SK-N-SH (cell line): ENCODE results near the gene GOLGA3. TPM values are rescaled to one million over a fixed set of nuclear protein-coding genes. Genes with fewer than 3 reads are reported as not detected.

Experiments used
- CTCF ChIA-PET: fragments of 300-600, 350-600 bp; formaldehyde crosslinking; extraction: SDS; loops from one replicate; lab custom pipeline; 2021; lab: Yijun Ruan, JAX
- POLR2A ChIA-PET: fragments of 350-600 bp; sonication (Branson Sonifier 250); formaldehyde crosslinking; extraction: SDS; loops from one replicate; lab custom pipeline; 2020; ENCODE audit warnings: antibody characterized with exemption, inconsistent platforms; lab: Yijun Ruan, JAX
- DNase-seq: peaks from one replicate; pipeline ENCODE4 v3.0.0; 2012
- H2AFZ ChIP-seq: fragments of 200-600 bp; sonication (generic); 2 replicates; pipeline ENCODE4 v1.8.1; 2016; ENCODE audit warnings: antibody characterized with exemption, mild to moderate bottlenecking, low read depth
- H3F3A ChIP-seq: fragments of 200-600 bp; sonication (generic); replicated peaks from 2 replicates; pipeline ENCODE3; 2016; ENCODE audit warnings: antibody characterized with exemption, mild to moderate bottlenecking; ENCODE audit not compliant: insufficient read depth
- H3K27ac ChIP-seq, 2 experiments: fragments of 200-500 bp in 1 of 2; fragments of 200-600 bp in 1 of 2; sonication (Bioruptor generic) in 1 of 2; sonication (generic), shearing (Covaris generic) in 1 of 2; 2 replicates each; pipeline versions ENCODE4 v1.5.1 to v1.6.1; 2014 to 2016; ENCODE audit warnings: low read depth in 2 of 2, inconsistent platforms in 1 of 2, low read length in 1 of 2, mild to moderate bottlenecking in 1 of 2, mixed read lengths in 1 of 2
- H3K27me3 ChIP-seq: fragments of 200-600 bp; sonication (generic), shearing (Covaris generic); 2 replicates; pipeline ENCODE4 v1.6.1; 2016; ENCODE audit warnings: mixed run types; ENCODE audit not compliant: insufficient read depth
- H3K36me3 ChIP-seq, 2 experiments: fragments of 200-500 bp in 1 of 2; fragments of 200-600 bp in 1 of 2; sonication (Bioruptor generic) in 1 of 2; sonication (generic) in 1 of 2; replicated peaks in 1 of 2; 2 replicates each; pipeline versions ENCODE3 to v1.5.1; 2014 to 2016; ENCODE audit warnings: low read length in 1 of 2, mild to moderate bottlenecking in 1 of 2; ENCODE audit not compliant: insufficient read depth in 2 of 2, control insufficient read depth in 1 of 2
- H3K4me1 ChIP-seq, 2 experiments: fragments of 200-500 bp in 1 of 2; fragments of 200-600 bp in 1 of 2; sonication (Bioruptor generic) in 1 of 2; sonication (generic), shearing (Covaris generic) in 1 of 2; 2 replicates each; pipeline versions ENCODE4 v1.5.1 to v1.6.1; 2014 to 2016; ENCODE audit warnings: low read depth in 1 of 2, low read length in 1 of 2, mixed run types in 1 of 2; ENCODE audit not compliant: insufficient read depth in 2 of 2, control insufficient read depth in 1 of 2
- H3K4me2 ChIP-seq: fragments of 200-600 bp; sonication (generic), shearing (Covaris generic); 2 replicates; pipeline ENCODE4 v1.6.1; 2017; ENCODE audit warnings: mixed run types
- H3K4me3 ChIP-seq, 2 experiments: fragments of 200-500 bp in 1 of 2; fragments of 200-600 bp in 1 of 2; sonication (Bioruptor generic) in 1 of 2; sonication (generic), shearing (Covaris generic) in 1 of 2; 2 replicates each; pipeline versions ENCODE4 v1.5.1 to v1.8.1; 2014 to 2016; ENCODE audit warnings: low read depth in 2 of 2, inconsistent platforms in 1 of 2, low read length in 1 of 2, mild to moderate bottlenecking in 1 of 2, mixed read lengths in 1 of 2, moderate library complexity in 1 of 2
- H3K79me2 ChIP-seq: fragments of 200-600 bp; sonication (generic); 2 replicates; pipeline ENCODE4 v1.8.1; 2017; ENCODE audit warnings: mild to moderate bottlenecking; ENCODE audit not compliant: insufficient read depth
- H3K9ac ChIP-seq: fragments of 200-600 bp; sonication (generic); 2 replicates; pipeline ENCODE4 v1.6.1; 2017; ENCODE audit warnings: mixed run types
- H3K9me2 ChIP-seq: fragments of 200-600 bp; sonication (generic); 2 replicates; pipeline ENCODE4 v1.6.1; 2017; ENCODE audit warnings: mixed run types
- H3K9me3 ChIP-seq: fragments of 200-600 bp; sonication (generic); 2 replicates; pipeline ENCODE4 v1.6.1; 2017; ENCODE audit warnings: mixed run types, mild to moderate bottlenecking, moderate library complexity
- H4K20me1 ChIP-seq: fragments of 200-600 bp; sonication (generic); 2 replicates; pipeline ENCODE4 v1.6.1; 2017; ENCODE audit warnings: mild to moderate bottlenecking, mixed run types; ENCODE audit not compliant: insufficient read depth
- CHD2 ChIP-seq: fragments of 150-350 bp; IDR thresholded peaks from 2 replicates; pipeline ENCODE4 v1.6.1; 2018; ENCODE audit warnings: low read length; ENCODE audit not compliant: partially characterized antibody
- ELF1 ChIP-seq: IDR thresholded peaks from 2 replicates; pipeline ENCODE4 v1.4.0; 2012
- EZH2phosphoT487 ChIP-seq: fragments of 200-600 bp; sonication (generic); IDR thresholded peaks from 2 replicates; pipeline ENCODE4 v1.6.1; 2017; ENCODE audit warnings: low read depth, mixed run types, mild to moderate bottlenecking, antibody characterized with exemption, moderate library complexity, borderline replicate concordance
- FOXJ3 ChIP-seq: sonication (generic); formaldehyde crosslinking; IDR thresholded peaks from 2 replicates; pipeline ENCODE4 v1.5.1; 2020; ENCODE audit warnings: mild to moderate bottlenecking, missing genetic modification reagents
- FOXM1 ChIP-seq: IDR thresholded peaks from 2 replicates; pipeline ENCODE4 v1.4.0; 2012; ENCODE audit warnings: low read depth, mild to moderate bottlenecking
- GABPA ChIP-seq: IDR thresholded peaks from 2 replicates; pipeline ENCODE4 v1.4.0; 2012; ENCODE audit warnings: low read depth, mild to moderate bottlenecking
- JUND ChIP-seq: IDR thresholded peaks from 2 replicates; pipeline ENCODE4 v1.4.0; 2012
- MXI1 ChIP-seq: IDR thresholded peaks from 2 replicates; pipeline ENCODE4 v1.6.1; 2012; ENCODE audit warnings: mild to moderate bottlenecking, low read depth, low read length, improper control_type of control experiment
- NRF1 ChIP-seq: IDR thresholded peaks from 2 replicates; pipeline ENCODE4 v1.6.1; 2012; ENCODE audit warnings: low read depth, mild to moderate bottlenecking, low read length
- RAD21 ChIP-seq: IDR thresholded peaks from 2 replicates; pipeline ENCODE4 v1.6.1; 2012; ENCODE audit warnings: mild to moderate bottlenecking, low read length
- RXRA ChIP-seq: IDR thresholded peaks from 2 replicates; pipeline ENCODE4 v1.4.0; 2012; ENCODE audit warnings: low read depth, mild to moderate bottlenecking, borderline replicate concordance
- SIN3A ChIP-seq: IDR thresholded peaks from 2 replicates; pipeline ENCODE4 v1.6.1; 2012; ENCODE audit warnings: low read depth, mild to moderate bottlenecking, low read length, moderate library complexity, borderline replicate concordance
- TAF1 ChIP-seq: IDR thresholded peaks from 2 replicates; pipeline ENCODE4 v1.6.1; 2012; ENCODE audit warnings: low read depth, mild to moderate bottlenecking, low read length, moderate library complexity, borderline replicate concordance
- WGBS: methylation state at CpG from one replicate; pipeline ENCODE4 v1.1.6; 2017; ENCODE audit warnings: low lambda C conversion rate; 5-methylcytosine and 5-hydroxymethylcytosine counted together
- polyA plus RNA-seq, 3 experiments: library from polyadenylated mRNA; depleted of rRNA; stranded (reverse); fragments of >200 nt; gene quantifications; 2 replicates each; pipeline ENCODE4 v1.2.3, GENCODE V29; 2012
- TF ChIP-seq, protein P1 (sequence below): IDR thresholded peaks from 2 replicates; pipeline ENCODE4 v1.4.0; 2012; ENCODE audit warnings: low read depth, borderline replicate concordance
- TF ChIP-seq, protein P2 (sequence below): fragments of 200-600 bp; sonication (generic); IDR thresholded peaks from 2 replicates; pipeline ENCODE4 v1.6.1; 2017; ENCODE audit warnings: antibody characterized with exemption, mild to moderate bottlenecking, moderate library complexity

The GOLGA3 gene
- polyA plus RNA-seq, 1 of the 3 experiments (the other 2 are of a cell fraction), result 16.9 TPM

- no peaks in the 10 kb centered on the region for H3K9me3 ChIP-seq
- peaks cover 53% of the 10 kb centered on the region for H3F3A ChIP-seq
- H3K9me2 ChIP-seq, result no peaks in the 10 kb centered on the region
- H4K20me1 ChIP-seq, result peaks cover 9% of the 10 kb centered on the region; the same call in 1 of the 2 replicates
- ChIA-PET POLR2A (no interaction called here), CTCF (interaction anchor here (1.8 kb wide), 1 partner anchor 9 kb away, joined by 6 read pairs; no protein-coding TSS in a partner anchor)
- H2AFZ ChIP-seq, result no peak overlapping the region
- H3K79me2 ChIP-seq, result peaks cover 5% of the 10 kb centered on the region; the same call in 1 of the 2 replicates
- no peak overlapping the region for H3K4me2 ChIP-seq
- WGBS, result 96% methylated on average over 12 of the region's 15 CpGs
- H3K4me3 ChIP-seq, result no peak overlapping the region
- no peaks in the 10 kb centered on the region for H3K27me3 ChIP-seq
- TF ChIP-seq SIN3A (no peak), CHD2 (no peak), FOXJ3 (CRISPR knock-in tag) (no peak), NRF1 (no peak), TAF1 (no peak), MXI1 (no peak), FOXM1 (no peak), ELF1 (no peak), RXRA (no peak), GABPA (no peak), JUND (no peak), RAD21 (no peak), EZH2phosphoT487 (no peak)
- TF ChIP-seq, protein P1, sequence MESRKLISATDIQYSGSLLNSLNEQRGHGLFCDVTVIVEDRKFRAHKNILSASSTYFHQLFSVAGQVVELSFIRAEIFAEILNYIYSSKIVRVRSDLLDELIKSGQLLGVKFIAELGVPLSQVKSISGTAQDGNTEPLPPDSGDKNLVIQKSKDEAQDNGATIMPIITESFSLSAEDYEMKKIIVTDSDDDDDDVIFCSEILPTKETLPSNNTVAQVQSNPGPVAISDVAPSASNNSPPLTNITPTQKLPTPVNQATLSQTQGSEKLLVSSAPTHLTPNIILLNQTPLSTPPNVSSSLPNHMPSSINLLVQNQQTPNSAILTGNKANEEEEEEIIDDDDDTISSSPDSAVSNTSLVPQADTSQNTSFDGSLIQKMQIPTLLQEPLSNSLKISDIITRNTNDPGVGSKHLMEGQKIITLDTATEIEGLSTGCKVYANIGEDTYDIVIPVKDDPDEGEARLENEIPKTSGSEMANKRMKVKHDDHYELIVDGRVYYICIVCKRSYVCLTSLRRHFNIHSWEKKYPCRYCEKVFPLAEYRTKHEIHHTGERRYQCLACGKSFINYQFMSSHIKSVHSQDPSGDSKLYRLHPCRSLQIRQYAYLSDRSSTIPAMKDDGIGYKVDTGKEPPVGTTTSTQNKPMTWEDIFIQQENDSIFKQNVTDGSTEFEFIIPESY, result no peak
- TF ChIP-seq, protein P2, sequence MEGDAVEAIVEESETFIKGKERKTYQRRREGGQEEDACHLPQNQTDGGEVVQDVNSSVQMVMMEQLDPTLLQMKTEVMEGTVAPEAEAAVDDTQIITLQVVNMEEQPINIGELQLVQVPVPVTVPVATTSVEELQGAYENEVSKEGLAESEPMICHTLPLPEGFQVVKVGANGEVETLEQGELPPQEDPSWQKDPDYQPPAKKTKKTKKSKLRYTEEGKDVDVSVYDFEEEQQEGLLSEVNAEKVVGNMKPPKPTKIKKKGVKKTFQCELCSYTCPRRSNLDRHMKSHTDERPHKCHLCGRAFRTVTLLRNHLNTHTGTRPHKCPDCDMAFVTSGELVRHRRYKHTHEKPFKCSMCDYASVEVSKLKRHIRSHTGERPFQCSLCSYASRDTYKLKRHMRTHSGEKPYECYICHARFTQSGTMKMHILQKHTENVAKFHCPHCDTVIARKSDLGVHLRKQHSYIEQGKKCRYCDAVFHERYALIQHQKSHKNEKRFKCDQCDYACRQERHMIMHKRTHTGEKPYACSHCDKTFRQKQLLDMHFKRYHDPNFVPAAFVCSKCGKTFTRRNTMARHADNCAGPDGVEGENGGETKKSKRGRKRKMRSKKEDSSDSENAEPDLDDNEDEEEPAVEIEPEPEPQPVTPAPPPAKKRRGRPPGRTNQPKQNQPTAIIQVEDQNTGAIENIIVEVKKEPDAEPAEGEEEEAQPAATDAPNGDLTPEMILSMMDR, result no peak
- DNase-seq, result no peak
- H3K36me3 ChIP-seq, result peaks cover 31 to 61% of the 10 kb centered on the region in 2 experiments
- no peak overlapping the region for H3K27ac ChIP-seq
- H3K4me1 ChIP-seq, result peaks cover 2 to 5% of the 10 kb centered on the region in 2 experiments; a peak in 2 of 4 replicates
- H3K9ac ChIP-seq, result no peak overlapping the region
Observed at GRCh38 chr12:132771126-132771838, 57.4 kb downstream of the GOLGA3 start.
